NCI-H345 (cell line): ENCODE data around the gene RPL41.

Experiments
- DNase-seq: peaks from one replicate; lab custom pipeline; 2025; lab: John Stamatoyannopoulos, UW

The RPL41 gene

DNA sequence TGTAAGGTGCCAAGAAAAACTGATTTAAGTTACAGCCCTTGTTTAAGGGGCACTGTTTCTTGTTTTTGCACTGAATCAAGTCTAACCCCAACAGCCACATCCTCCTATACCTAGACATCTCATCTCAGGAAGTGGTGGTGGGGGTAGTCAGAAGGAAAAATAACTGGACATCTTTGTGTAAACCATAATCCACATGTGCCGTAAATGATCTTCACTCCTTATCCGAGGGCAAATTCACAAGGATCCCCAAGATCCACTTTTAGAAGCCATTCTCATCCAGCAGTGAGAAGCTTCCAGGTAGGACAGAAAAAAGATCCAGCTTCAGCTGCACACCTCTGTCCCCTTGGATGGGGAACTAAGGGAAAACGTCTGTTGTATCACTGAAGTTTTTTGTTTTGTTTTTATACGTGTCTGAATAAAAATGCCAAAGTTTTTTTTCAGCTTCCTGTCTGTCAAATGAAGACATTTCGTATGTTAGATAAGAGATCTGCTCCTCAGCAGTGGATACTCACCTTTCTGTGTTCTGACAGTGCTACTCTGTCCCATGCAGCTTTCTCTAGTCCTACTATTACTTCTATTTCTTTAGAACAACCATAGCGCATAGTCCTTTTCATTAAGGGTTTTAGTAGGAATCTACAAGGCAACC is 13.2 kb upstream of the RPL41 start:
- DNase-seq, result no peak

GRCh38 chr12:56103823-56104108 is 12.7 kb upstream of the RPL41 start:
- DNase-seq, result no peak

DNA sequence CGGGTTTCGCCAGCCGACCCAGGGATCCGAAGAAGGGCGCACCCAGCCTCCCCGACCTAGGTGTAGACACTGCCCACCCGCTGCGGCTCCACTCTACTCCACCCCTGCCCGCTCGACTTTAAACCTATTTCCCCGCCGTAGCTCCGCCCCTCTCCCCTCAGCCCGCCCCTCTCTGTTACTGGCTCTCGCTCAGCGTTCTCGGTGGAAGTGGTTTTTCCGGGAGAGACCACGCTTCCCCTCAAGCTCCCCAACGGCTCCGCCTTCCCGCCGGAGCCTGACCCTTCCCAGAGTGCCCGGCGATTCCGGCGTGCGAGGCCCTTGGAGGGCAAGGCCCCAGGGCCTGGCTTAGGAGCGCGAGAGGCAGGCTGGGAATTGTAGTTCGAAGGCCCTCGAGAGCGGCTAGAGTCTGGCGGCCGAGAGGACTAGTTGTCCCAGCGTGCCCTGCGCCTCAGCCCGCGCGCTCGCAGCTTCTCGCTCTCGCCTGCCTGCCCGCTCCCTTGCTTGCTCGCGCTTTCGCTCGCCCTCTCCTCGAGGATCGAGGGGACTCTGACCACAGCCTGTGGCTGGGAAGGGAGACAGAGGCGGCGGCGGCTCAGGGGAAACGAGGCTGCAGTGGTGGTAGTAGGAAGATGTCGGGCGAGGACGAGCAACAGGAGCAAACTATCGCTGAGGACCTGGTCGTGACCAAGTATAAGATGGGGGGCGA is 12.2 kb upstream of the RPL41 start, which contains the start of gene PA2G4:
PA2G4 (plus strand) TSS at position 451 of the 706 bp plus-strand sequence; CDS start at position 630, 179 bp downstream.
- peak; percentile 99 for DNase-seq

DNA sequence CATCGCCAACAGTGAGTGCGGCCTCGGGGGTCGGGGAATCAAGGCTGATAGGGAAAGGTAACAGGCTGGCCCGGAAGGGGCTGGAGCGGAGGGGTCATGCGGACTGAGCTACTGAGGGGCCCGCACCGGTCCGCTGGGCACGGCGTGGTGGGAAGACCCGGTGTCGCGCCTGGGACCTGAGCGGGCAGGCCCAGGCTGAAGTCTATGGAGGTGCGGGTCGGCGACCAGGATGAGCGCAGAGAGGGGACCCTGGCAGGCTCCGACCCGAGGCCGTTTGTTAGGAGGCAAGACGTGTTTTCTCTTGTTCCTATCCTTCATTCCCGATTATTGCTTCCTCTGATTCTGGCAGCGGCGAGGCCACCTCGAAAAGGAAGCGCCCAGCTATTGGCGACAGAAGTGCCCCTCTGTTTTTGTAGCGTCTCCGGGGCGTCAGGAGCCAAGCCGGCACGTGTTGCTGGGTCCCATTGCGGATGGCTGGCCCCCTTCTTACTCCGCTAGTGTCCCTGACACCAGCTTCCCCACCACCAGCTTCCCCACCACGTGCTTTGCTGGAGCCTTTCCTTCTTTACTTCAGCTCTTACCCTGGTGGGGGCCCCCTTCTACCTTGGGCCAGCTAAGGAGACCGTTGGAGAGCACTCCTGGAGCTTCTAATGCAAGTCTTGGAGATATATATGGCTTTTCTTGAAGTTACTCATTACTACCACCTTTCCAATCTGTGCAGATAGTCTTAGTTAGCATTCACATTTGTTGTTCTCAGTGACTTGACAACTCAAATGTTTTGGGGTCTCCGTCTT is 11.4 kb upstream of the RPL41 start:
- no peak for DNase-seq

GRCh38 chr12:56105609-56105902 is 10.9 kb upstream of the RPL41 start:
- no peak for DNase-seq

DNA sequence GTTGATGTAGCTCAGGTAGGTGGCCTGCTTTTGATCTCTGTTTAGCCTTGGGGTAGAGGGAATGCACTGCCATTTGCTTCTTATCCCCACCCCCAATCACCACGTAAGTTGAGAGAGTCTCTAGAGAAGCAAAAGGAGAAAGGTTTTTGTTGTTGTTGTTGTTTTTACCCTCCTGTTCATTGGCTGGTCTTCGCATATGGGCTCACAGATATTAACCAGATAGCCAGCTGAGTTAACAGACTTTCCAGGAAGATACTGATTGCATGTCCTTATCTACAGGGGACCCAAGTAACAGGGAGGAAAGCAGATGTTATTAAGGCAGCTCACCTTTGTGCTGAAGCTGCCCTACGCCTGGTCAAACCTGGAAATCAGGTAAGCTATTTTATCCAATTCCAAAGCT is 9.2 kb upstream of the RPL41 start:
- no peak for DNase-seq

GRCh38 chr12:56110571-56110970 is 5.9 kb upstream of the RPL41 start:
- DNase-seq, result no peak

- DNase-seq, result no peak
These were observed 2.3 kb upstream of the RPL41 start for GRCh38 chr12:56114084-56114483.

GRCh38 chr12:56115329-56115728 is 1.1 kb upstream of the RPL41 start:
- DNase-seq, result no peak

DNA sequence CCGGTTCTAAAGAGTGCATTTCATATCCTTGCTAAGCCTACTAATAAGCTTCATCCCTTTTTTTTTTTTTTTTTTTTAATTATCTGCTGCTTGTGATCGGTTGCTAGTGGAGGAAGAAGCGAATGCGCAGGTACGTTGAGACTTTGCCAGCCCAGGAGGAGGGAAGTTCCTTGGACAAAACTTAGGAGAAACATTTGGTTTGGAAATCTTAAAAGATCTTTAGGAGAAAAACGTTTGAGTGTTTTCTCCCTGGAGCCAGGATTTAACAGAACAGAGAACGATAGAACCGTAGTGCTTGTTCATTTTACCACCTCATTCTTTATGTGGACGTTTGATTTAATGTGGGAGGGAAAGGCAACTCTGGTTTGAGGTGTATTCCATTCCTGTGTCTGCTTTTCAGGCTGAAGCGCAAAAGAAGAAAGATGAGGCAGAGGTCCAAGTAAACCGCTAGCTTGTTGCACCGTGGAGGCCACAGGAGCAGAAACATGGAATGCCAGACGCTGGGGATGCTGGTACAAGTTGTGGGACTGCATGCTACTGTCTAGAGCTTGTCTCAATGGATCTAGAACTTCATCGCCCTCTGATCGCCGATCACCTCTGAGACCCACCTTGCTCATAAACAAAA is 761 bp downstream of the RPL41 start:
- peak; percentile 22 for DNase-seq

GRCh38 chr12:56117778-56118687 is 1.6 kb downstream of the RPL41 start, which contains the start of gene ZC3H10:
ZC3H10 (plus strand) TSS chr12:56118266; CDS start chr12:56120563, 2,297 bp downstream.
- DNase-seq, result peak; percentile 99

- DNase-seq, result peak; percentile 21
These were observed 2.4 kb downstream of the RPL41 start for GRCh38 chr12:56118688-56119357.

DNA sequence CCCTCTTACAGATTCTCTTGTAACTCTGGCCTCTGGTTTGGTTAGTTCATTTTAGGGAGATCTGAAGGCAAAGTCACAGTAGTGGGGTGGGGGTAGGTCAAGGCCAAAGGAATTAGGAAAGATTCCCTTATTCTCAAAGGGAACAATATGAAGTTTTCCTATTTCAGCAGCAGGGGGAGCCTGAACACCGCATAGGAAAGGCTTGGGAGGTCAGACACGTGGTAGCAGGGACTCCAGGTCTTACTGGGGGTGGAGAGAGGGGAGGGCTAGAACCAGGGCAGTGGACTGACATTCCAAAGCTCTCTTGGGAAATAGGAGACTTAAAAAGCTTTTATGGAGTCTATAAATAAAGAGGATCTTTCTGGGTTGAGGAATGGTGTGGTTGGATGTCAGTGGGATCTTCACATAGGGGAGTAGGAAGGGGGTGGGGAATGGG is 2.9 kb downstream of the RPL41 start:
- peak; percentile 62 for DNase-seq

DNA sequence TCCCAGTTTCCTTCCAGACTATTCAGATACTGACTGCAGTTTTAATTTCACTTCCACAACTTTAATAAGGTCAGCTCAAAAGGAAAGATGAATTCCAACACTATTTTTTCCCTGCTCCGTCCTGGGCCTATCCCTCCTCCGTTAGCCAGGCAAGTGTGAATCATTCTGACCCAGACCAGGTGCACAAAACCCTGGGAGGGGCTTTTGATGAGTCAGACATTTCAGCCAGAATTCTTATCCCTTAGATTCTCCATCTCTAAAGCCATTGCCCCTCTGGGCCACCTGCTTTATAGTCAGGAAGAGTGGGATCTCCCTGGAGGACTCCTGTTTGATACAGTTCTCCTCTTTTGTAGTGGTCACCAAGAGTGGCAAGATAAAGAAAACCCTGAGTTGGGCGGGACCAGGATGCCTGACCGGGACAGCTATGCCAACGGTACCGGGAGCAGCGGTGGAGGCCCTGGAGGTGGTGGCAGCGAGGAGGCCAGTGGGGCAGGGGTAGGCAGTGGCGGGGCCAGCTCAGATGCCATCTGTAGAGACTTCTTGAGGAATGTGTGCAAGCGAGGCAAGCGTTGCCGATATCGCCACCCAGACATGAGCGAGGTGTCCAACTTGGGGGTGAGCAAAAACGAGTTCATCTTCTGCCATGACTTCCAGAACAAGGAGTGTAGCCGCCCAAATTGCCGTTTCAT is 3.9 kb downstream of the RPL41 start:
- no peak for DNase-seq

GRCh38 chr12:56121204-56121870 is 4.9 kb downstream of the RPL41 start:
- DNase-seq, result no peak

GRCh38 chr12:56122637-56123036 is 6.2 kb downstream of the RPL41 start:
- DNase-seq, result no peak

GRCh38 chr12:56124133-56124532 is 7.7 kb downstream of the RPL41 start:
- no peak for DNase-seq

DNA sequence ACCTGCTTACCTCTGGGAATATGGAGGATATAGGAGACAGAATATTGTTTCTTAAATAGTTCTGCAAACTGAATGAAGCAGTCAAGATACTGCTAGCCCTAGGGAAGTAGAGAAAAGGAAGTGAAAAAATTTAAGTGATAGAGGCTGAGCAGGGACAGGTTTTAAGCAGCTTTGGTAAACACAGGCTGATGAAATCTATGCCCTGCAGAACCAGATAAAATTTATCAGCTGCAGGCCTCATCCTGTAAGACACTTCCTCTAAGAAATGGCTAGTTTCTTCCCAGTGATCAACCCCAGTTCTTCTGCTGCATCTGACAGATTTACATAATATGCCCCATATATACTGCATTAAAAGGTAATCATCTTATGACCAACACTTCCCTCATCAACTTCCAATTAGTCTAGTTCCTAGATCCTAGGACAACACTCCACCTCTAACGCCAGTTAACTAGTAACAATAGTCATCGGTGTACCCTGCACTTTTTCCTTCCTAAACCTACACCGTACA is 10.4 kb downstream of the RPL41 start:
- no peak for DNase-seq

GRCh38 chr12:56127485-56127887 is 11.1 kb downstream of the RPL41 start:
- no peak for DNase-seq
